Stomach (tissue), 4 donors: Measurements from ENCODE around the gene IFT52.

Source experiments
- CTCF ChIP-seq, 7 experiments: fragments of 450-650 bp in 4 of 7; fragments of 200-600 bp in 3 of 7; sonication (generic) in 3 of 7; IDR thresholded peaks; one replicate each; pipeline ENCODE4 v1.5.1; 2016 to 2019; ENCODE audit warnings: antibody characterized with exemption in 7 of 7, control low read depth in 2 of 7, mild to moderate bottlenecking in 1 of 7
- EP300 ChIP-seq: sonication (generic); formaldehyde crosslinking; IDR thresholded peaks from one replicate; pipeline ENCODE4 v1.6.1; 2017; ENCODE audit warnings: antibody characterized with exemption
- POLR2A ChIP-seq, 4 donors: fragments of 450-650 bp; IDR thresholded peaks; one replicate each; pipeline ENCODE4 v1.6.1; 2016; ENCODE audit warnings: antibody characterized with exemption in 4 of 4, control low read depth in 2 of 4, mild to moderate bottlenecking in 1 of 4, moderate library complexity in 1 of 4

GRCh38 chr20:43655937-43656336 is 65.2 kb downstream of the IFT52 start:
- TF ChIP-seq CTCF (IDR thresholded peaks at IDR 0.05): no peak
- TF ChIP-seq EP300: no peak
- no peak for TF ChIP-seq POLR2A (IDR thresholded peaks at IDR 0.05)
